ENCODE measurements around the gene MSANTD4.

MSANTD4 gene

DNA sequence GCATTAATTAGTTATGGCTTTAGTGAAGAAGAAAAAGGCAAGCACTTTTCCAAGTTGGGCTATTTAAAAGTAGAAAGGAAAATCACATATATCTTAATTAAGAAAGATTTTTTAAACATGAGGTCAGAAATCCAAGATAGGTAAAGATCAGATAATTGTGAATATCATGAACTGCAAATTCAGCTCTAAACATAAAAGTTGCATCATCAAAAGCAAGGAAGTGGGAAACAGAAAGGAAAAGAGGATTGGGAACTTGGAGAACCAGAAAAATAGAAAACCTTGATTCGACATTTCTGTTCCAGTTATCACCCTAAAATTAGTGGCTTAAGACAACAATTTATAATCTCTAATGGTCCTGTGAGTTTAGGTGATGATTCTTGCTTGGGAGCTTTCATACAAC is 37.6 kb upstream of the MSANTD4 start:
- TF ChIP-seq TAF1 (IDR thresholded peaks at IDR 0.05; ENCODE audit: borderline replicate concordance, insufficient read depth, low read length) (no peak), SIN3A (IDR thresholded peaks at IDR 0.05; ENCODE audit: borderline replicate concordance, insufficient read depth, low read length) (no peak), FOXP2 (optimal IDR thresholded peaks at IDR 0.05; ENCODE audit: borderline replicate concordance, extremely low read depth, extremely low read length, insufficient read depth) (no peak), POLR2AphosphoS5 (IDR thresholded peaks at IDR 0.05; ENCODE audit: low read depth, low read length) (no peak)
- TF ChIP-seq, protein P1, sequence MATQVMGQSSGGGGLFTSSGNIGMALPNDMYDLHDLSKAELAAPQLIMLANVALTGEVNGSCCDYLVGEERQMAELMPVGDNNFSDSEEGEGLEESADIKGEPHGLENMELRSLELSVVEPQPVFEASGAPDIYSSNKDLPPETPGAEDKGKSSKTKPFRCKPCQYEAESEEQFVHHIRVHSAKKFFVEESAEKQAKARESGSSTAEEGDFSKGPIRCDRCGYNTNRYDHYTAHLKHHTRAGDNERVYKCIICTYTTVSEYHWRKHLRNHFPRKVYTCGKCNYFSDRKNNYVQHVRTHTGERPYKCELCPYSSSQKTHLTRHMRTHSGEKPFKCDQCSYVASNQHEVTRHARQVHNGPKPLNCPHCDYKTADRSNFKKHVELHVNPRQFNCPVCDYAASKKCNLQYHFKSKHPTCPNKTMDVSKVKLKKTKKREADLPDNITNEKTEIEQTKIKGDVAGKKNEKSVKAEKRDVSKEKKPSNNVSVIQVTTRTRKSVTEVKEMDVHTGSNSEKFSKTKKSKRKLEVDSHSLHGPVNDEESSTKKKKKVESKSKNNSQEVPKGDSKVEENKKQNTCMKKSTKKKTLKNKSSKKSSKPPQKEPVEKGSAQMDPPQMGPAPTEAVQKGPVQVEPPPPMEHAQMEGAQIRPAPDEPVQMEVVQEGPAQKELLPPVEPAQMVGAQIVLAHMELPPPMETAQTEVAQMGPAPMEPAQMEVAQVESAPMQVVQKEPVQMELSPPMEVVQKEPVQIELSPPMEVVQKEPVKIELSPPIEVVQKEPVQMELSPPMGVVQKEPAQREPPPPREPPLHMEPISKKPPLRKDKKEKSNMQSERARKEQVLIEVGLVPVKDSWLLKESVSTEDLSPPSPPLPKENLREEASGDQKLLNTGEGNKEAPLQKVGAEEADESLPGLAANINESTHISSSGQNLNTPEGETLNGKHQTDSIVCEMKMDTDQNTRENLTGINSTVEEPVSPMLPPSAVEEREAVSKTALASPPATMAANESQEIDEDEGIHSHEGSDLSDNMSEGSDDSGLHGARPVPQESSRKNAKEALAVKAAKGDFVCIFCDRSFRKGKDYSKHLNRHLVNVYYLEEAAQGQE (IDR thresholded peaks at IDR 0.05; ENCODE audit: insufficient read depth in 1 of 2, low read depth in 2 of 2, low read length in 2 of 2) = no peak

DNA sequence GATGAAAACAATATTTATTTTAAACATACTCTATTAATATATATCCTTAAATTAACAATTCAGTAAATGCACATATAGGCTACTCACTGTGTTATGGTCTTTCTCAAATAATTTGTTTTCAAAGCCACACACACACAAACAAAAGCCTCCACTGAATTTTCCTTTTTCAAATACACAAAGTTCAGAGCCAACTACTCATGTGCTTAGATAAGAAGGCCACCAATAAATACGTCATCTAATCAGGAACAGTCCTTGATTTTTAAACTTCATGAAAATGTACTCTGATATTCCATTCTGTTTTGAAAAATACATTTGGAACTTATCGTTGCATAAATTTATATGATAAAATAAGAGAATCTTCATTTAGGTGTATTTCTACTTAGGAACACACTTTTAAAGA is 29.1 kb upstream of the MSANTD4 start:
- TF ChIP-seq TAF1 (IDR thresholded peaks at IDR 0.05; ENCODE audit: borderline replicate concordance, insufficient read depth, low read length) = no peak
- TF ChIP-seq SIN3A (IDR thresholded peaks at IDR 0.05; ENCODE audit: borderline replicate concordance, insufficient read depth, low read length) = no peak
- TF ChIP-seq, protein P1 (IDR thresholded peaks at IDR 0.05; ENCODE audit: insufficient read depth in 1 of 2, low read depth in 2 of 2, low read length in 2 of 2) = no peak
- no peak for TF ChIP-seq FOXP2 (optimal IDR thresholded peaks at IDR 0.05; ENCODE audit: borderline replicate concordance, extremely low read depth, extremely low read length, insufficient read depth)
- TF ChIP-seq POLR2AphosphoS5 (IDR thresholded peaks at IDR 0.05; ENCODE audit: low read depth, low read length) = no peak

DNA sequence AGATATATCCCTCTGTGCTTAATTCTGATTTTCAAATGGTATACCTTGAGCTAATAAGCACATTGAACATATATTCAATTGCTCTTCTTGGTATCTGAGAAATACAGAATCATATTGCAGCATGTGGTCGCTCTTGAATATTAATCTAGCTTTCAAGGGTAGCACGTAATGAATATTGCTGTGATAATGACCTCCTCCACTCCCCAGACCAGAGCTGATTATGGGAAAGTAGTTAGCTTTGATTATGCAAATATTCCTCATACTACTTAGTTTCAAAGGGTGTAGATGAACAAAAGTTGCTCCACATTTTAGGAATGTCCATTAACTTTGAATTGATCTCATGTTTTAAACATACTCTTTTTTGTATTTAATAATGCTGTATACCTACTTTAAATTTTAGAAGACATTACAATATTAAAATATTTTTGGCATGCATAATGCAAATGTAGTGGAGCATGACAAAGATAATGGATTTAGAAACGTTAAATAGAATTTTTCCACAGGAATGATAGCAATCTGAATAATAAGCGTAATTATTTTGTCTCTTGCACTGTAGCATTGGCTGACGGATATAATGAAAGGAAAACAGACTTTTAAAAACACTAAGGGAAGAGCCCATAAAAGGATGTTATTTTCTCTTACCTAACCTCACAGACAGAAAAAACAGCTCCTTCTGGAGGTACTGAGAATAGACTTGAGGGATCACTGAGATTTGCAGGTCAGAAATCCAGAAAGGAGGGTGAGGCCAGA is 27.9 kb upstream of the MSANTD4 start:
- TF ChIP-seq POLR2AphosphoS5 (IDR thresholded peaks at IDR 0.05; ENCODE audit: low read depth, low read length) = no peak
- TF ChIP-seq FOXP2 (optimal IDR thresholded peaks at IDR 0.05; ENCODE audit: borderline replicate concordance, extremely low read depth, extremely low read length, insufficient read depth) = no peak
- TF ChIP-seq SIN3A (IDR thresholded peaks at IDR 0.05; ENCODE audit: borderline replicate concordance, insufficient read depth, low read length) = no peak
- TF ChIP-seq TAF1 (IDR thresholded peaks at IDR 0.05; ENCODE audit: borderline replicate concordance, insufficient read depth, low read length) = no peak
- TF ChIP-seq, protein P1 (IDR thresholded peaks at IDR 0.05; ENCODE audit: insufficient read depth in 1 of 2, low read depth in 2 of 2, low read length in 2 of 2) = no peak

DNA sequence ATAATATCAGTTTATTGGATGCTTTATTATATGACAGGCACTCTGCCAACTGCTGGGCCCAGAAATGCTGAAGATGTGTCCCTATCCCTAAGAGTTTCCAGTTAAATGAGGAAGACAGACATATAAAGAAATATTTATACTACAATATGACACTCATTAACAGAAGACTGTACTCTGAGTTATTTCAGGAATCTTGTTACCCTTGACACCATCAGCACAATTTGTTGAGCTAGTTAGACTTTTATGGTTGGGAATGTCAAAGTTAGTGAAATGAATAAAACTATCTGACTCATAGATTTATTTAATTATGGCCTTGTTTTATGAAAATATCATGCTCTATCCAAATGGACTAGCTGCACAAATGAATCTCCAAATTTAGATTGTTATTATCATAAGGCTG is 25.6 kb upstream of the MSANTD4 start:
- no peak for TF ChIP-seq POLR2AphosphoS5 (IDR thresholded peaks at IDR 0.05; ENCODE audit: low read depth, low read length)
- TF ChIP-seq, protein P1 (IDR thresholded peaks at IDR 0.05; ENCODE audit: insufficient read depth in 1 of 2, low read depth in 2 of 2, low read length in 2 of 2) = no peak
- TF ChIP-seq SIN3A (IDR thresholded peaks at IDR 0.05; ENCODE audit: borderline replicate concordance, insufficient read depth, low read length) = no peak
- no peak for TF ChIP-seq TAF1 (IDR thresholded peaks at IDR 0.05; ENCODE audit: borderline replicate concordance, insufficient read depth, low read length)
- TF ChIP-seq FOXP2 (optimal IDR thresholded peaks at IDR 0.05; ENCODE audit: borderline replicate concordance, extremely low read depth, extremely low read length, insufficient read depth) = no peak
